Kidney (tissue), 22 donors: ENCODE data around the gene LEO1. TPM values are rescaled to one million over a fixed set of nuclear protein-coding genes. Genes with fewer than 3 reads are reported as not detected.

Experiments used
- DNase-seq, 5 donors: peaks; one replicate each; pipeline ENCODE4 v3.0.0-alpha.2; 2013 to 2020
- FAIRE-seq: peaks from 2 replicates; lab custom pipeline; 2012; peaks lifted over from hg19 to GRCh38; lab: Jason Lieb, UNC
- H3K27ac ChIP-seq, 2 donors: one replicate each; pipeline ENCODE4 v1.7.0; 2013; ENCODE audit warnings: low read depth in 2 of 2, low read length in 2 of 2, inconsistent platforms in 1 of 2
- H3K27me3 ChIP-seq: one replicate; pipeline ENCODE4 v1.7.1; 2013; ENCODE audit warnings: low read length, inconsistent platforms; ENCODE audit not compliant: control insufficient read depth, insufficient read depth
- H3K36me3 ChIP-seq, 3 donors: one replicate each; pipeline versions ENCODE4 v1.7.0 to v1.7.1; 2013; ENCODE audit warnings: low read length in 3 of 3, control low read depth in 1 of 3, inconsistent platforms in 1 of 3; ENCODE audit not compliant: insufficient read depth in 3 of 3, control insufficient read depth in 2 of 3
- H3K4me1 ChIP-seq, 3 donors: one replicate each; pipeline versions ENCODE4 v1.7.0 to v1.7.1; 2013; ENCODE audit warnings: low read length in 3 of 3, inconsistent platforms in 1 of 3, low read depth in 1 of 3; ENCODE audit not compliant: control insufficient read depth in 2 of 3, insufficient read depth in 2 of 3
- H3K4me3 ChIP-seq, 3 donors: one replicate each; pipeline versions ENCODE4 v1.7.0 to v1.8.1; 2013; ENCODE audit warnings: low read length in 3 of 3, control low read depth in 1 of 3, inconsistent platforms in 1 of 3
- H3K9ac ChIP-seq, 3 donors: one replicate each; pipeline versions ENCODE4 v1.7.0 to v1.7.1; 2013; ENCODE audit warnings: low read length in 3 of 3, control low read depth in 1 of 3, inconsistent platforms in 1 of 3
- H3K9me3 ChIP-seq, 3 donors: one replicate each; pipeline versions ENCODE4 v1.7.0 to v1.7.1; 2013; ENCODE audit warnings: low read length in 3 of 3, control low read depth in 1 of 3, inconsistent platforms in 1 of 3; ENCODE audit not compliant: control insufficient read depth in 2 of 3, insufficient read depth in 1 of 3
- intact Hi-C: fragments of 100-400 bp; cut with DNase I; formaldehyde crosslinking; loops from one replicate; pipeline ENCODE4 v1.11.1; 2022
- long read RNA-seq, 10 donors: library from polyadenylated mRNA in 1 of 10; unstranded in 1 of 10; transcript quantifications; one replicate each; pipeline ENCODE4 v2.0.0 and lab custom pipeline, GENCODE V29; 2021 to 2026
- polyA plus RNA-seq: library from polyadenylated mRNA; stranded (reverse); fragments of 350-450 nt; fragmentation: Illumina TruSeq; extraction: RNeasy Lipid Tissue Mini Kit (QIAGEN cat#74804); gene quantifications from one replicate; pipeline ENCODE4 v1.2.3, GENCODE V29; 2014; ENCODE audit warnings: low read depth, low replicate concordance; ENCODE audit not compliant: insufficient read depth
- total RNA-seq: library from RNA; stranded (reverse); fragmentation: NEBNext Ultra II Directional; extraction: Animal tissue kit (Norgen Biotek cat#: 25700); gene quantifications from one replicate; pipeline ENCODE4 v1.2.1, GENCODE V29; 2021
- TF ChIP-seq, protein P1 (sequence below): IDR thresholded peaks from 3 replicates; pipeline ENCODE4 v1.5.1; 2012; ENCODE audit warnings: mild to moderate bottlenecking, moderate library complexity, borderline replicate concordance; ENCODE audit not compliant: insufficient read depth; ENCODE audit errors: extremely low read depth
- donor health status: control.
- donor health status: control.
- donor health status: control.
- donor health status: control.
- donor health status: control.
- donor health status: DM: yes; HTN: yes; CAD: no.
- donor health status: Normal renal cell carcinoma (clear cell type).

Gene LEO1
- total RNA-seq (14.5 TPM), polyA plus RNA-seq (12.1 TPM)
- long read RNA-seq, donor 1, partial matches to known transcripts: 67 of 68 reads
- long read RNA-seq, donor 1, other reads (novel, unspliced or antisense): 0 of 68 reads
- long read RNA-seq, donor 2, partial matches to known transcripts: 0 of 4 reads
- long read RNA-seq, donor 2, other reads (novel, unspliced or antisense): 0 of 4 reads
- long read RNA-seq, donor 3, partial matches to known transcripts: 0 of 1 reads
- long read RNA-seq, donor 3, other reads (novel, unspliced or antisense): 0 of 1 reads
- long read RNA-seq, donor 4, partial matches to known transcripts: 0 of 2 reads
- long read RNA-seq, donor 4, other reads (novel, unspliced or antisense): 0 of 2 reads
- long read RNA-seq, donor 5: 0 reads
- long read RNA-seq, donor 6, partial matches to known transcripts: 14 of 14 reads
- long read RNA-seq, donor 6, other reads (novel, unspliced or antisense): 0 of 14 reads
- long read RNA-seq, donor 7, transcript LEO1-201 (12 exons, 2,193 nt): major isoform, 21 of 24 reads
- long read RNA-seq, donor 7, partial matches to known transcripts: 1 of 24 reads
- long read RNA-seq, donor 7, other reads (novel, unspliced or antisense): 2 of 24 reads
- long read RNA-seq, donor 8, partial matches to known transcripts: 0 of 2 reads
- long read RNA-seq, donor 8, other reads (novel, unspliced or antisense): 0 of 2 reads
- long read RNA-seq, donor 9, partial matches to known transcripts: 0 of 2 reads
- long read RNA-seq, donor 9, other reads (novel, unspliced or antisense): 0 of 2 reads
- long read RNA-seq, donor 10, partial matches to known transcripts: 6 of 7 reads
- long read RNA-seq, donor 10, other reads (novel, unspliced or antisense): 0 of 7 reads

DNA sequence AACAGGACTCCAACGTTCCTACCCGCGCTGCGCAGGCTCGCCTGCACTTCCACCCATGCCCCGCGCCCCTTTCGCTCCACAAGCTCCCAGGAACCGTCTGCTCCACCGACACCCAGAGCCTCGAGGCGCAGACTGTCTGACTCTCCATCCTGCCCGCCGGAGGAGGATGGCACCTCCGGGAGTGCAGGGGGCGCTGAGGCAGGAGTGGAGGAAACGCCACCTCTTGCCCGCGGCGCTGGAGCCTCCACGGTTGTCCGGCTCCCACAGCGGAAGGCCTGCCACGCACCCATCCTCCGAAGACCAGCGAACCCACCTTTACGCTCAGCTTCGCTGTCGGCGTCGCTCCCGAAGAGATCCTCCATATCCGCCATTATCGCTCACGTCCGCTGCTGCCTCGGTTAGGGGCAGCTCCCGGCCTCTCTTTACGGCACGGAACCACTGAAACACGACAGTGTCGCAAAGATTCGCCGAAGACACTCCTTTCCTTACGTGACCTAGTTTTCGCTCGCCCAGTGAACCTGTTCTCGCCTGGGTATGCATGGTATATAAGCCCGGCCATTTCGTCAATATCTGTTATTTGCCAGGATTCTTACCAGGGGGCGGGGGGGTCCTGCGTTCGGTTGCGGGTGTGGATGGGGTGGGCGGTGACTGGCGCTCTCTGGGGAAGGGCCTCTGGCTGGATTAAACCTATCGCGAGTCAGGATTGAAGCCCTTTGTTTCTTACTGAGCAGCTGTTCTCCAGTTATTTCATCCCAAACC is at the start of gene LEO1:
TSS of gene LEO1 (minus strand) at position 404 of the 759 bp plus-strand sequence. CDS start at position 371, 33 bp downstream.
- DNase-seq (peak; percentile 92 to 98 (median 96)), FAIRE-seq (no peak)
- Histone ChIP-seq H3K27ac (peak within 1 kb of the TSS; percentile 90 to 95), H3K9ac (peak within 1 kb of the TSS; percentile 70 to 84 (median 77)), H3K4me1 (peaks cover 0 to 6% (median 3%) of the 10 kb centered on the region in 3 donors), H3K4me3 (peak within 1 kb of the TSS; percentile 81 to 87 (median 83)), H3K27me3 (no peaks in the 10 kb centered on the region), H3K9me3 (peaks cover 0 to 8% (median 0%) of the 10 kb centered on the region in 3 donors), H3K36me3 (no peaks in the 10 kb centered on the region)
- TF ChIP-seq, protein P1, sequence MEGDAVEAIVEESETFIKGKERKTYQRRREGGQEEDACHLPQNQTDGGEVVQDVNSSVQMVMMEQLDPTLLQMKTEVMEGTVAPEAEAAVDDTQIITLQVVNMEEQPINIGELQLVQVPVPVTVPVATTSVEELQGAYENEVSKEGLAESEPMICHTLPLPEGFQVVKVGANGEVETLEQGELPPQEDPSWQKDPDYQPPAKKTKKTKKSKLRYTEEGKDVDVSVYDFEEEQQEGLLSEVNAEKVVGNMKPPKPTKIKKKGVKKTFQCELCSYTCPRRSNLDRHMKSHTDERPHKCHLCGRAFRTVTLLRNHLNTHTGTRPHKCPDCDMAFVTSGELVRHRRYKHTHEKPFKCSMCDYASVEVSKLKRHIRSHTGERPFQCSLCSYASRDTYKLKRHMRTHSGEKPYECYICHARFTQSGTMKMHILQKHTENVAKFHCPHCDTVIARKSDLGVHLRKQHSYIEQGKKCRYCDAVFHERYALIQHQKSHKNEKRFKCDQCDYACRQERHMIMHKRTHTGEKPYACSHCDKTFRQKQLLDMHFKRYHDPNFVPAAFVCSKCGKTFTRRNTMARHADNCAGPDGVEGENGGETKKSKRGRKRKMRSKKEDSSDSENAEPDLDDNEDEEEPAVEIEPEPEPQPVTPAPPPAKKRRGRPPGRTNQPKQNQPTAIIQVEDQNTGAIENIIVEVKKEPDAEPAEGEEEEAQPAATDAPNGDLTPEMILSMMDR: peak; percentile 1
- intact Hi-C loops: no loop called here

DNA sequence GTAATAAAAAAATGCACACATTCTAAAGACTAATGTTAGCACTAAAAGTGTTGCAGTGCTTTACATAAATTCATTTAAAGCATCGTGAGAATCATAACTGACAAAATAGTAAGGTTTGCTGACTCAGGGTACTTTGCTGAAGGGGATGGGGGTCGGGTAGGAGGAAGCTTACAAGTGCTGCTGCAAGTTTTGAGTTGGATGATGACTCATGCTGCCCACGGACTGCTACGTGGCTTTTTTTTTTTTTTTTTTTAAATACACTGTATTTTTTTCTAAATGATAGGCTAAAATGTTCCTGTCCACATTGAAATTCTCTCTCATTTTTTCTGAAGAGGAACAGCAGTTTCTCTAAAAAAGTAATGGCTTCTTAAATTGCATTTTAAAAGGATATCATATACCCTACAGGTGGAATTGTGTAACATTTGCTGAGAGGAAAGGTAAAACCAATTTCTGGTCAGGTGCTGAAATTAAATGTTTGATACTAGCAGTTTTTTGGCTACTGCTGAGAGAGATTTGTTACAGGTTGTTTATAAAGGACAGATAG is 49.6 kb upstream of the LEO1 start:
- DNase-seq: peak in 2 of 5 donors; percentile 49 to 61
- intact Hi-C loops: no loop called here
- H3K4me3 ChIP-seq: peak overlapping the region in 2 of 3 donors; percentile 82 to 94
- peak overlapping the region in 2 of 3 donors; percentile 32 to 93 for H3K9ac ChIP-seq
- no peaks in the 10 kb centered on the region for H3K9me3 ChIP-seq
- H3K4me1 ChIP-seq: peaks cover 0 to 10% (median 4%) of the 10 kb centered on the region in 3 donors
- peak overlapping the region; percentile 65 to 86 for H3K27ac ChIP-seq
- TF ChIP-seq, protein P1: no peak
- H3K27me3 ChIP-seq: no peaks in the 10 kb centered on the region
- no peak for FAIRE-seq
- no peaks in the 10 kb centered on the region for H3K36me3 ChIP-seq

DNA sequence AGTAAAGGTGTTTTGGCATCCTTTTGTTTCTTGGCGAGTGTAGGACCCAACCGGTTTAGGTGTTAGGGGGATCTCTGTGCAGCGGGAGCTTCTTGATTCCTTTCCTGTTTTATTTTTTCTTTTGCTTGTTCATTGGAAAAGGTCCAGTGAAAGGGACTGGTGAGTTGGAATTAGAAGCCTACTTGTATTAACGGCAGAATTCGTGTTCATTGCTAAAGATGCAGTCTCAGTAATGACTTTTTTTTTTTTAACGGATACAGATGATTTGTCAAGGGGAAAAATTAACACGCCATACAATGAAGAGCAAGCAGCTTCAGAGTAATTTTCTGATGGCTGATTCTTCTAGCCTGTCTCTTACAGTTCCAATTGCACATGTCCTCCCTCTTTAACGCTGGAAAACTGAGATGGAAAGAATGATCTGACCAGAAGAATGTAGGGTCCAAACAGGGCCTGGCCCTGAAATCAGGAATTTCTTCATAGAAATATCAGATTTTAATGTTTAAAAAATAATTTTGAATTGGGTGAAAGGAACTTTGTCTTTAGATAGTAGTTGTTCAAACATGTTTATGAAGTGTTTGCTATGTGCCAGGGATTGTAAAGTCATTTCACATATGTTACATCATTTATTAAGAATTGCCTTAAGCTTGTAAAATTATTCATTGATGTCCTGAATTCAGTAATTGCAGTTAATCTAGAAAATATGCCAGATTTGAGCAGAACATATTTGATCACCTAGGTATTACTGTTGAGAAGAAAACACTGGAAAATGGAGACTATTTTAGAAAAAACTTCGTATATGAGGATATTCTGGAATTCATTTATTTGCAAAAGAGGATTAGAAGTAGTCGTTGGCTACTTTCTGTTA is 48.9 kb upstream of the LEO1 start:
- peak overlapping the region; percentile 82 to 94 (median 90) for H3K4me3 ChIP-seq
- H3K9ac ChIP-seq: peak overlapping the region; percentile 20 to 93 (median 83)
- H3K27ac ChIP-seq: peak overlapping the region; percentile 86
- H3K4me1 ChIP-seq: peaks cover 0 to 10% (median 4%) of the 10 kb centered on the region in 3 donors
- H3K27me3 ChIP-seq: no peaks in the 10 kb centered on the region
- intact Hi-C loops: no loop called here
- DNase-seq (no peak), FAIRE-seq (no peak)
- TF ChIP-seq, protein P1: no peak
- H3K36me3 ChIP-seq: no peaks in the 10 kb centered on the region
- H3K9me3 ChIP-seq: no peaks in the 10 kb centered on the region
